ENCODE data around the gene SHROOM3. TPM values are rescaled to one million over a fixed set of nuclear protein-coding genes. Genes with fewer than 3 reads are reported as not detected.

The SHROOM3 gene
- polyA plus RNA-seq, 4 donors, result 33.3 to 39.2 (median 37.6) TPM

GRCh38 chr4:76792418-76792817 is 357.4 kb downstream of the SHROOM3 start:
- no peak for DNase-seq (ENCODE audit: low read depth in 4 of 4, low spot score in 3 of 4)

DNA sequence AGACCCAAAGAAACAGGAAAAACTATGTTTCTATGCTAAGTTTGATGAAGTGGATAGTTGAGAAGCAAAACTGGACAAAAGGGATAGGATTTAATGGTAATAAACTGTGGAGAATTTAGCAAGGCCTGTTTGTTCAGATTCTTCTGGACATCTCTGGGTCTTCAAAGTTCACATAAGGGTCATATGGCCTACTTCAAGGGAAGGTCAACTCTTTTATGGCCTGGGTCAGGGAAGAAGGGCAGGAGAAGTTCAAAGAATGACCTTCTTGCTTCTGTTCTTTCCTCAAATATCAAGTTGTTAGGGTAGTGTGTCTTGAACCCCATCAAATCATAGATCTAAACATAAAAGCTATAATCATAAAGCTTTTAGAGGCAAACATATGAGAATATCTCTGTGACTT is 360.2 kb downstream of the SHROOM3 start:
- DNase-seq (ENCODE audit: low read depth in 4 of 4, low spot score in 3 of 4), result no peak

GRCh38 chr4:76799140-76799539 is 364.1 kb downstream of the SHROOM3 start:
- DNase-seq (ENCODE audit: low read depth in 4 of 4, low spot score in 3 of 4), result no peak

GRCh38 chr4:76799718-76800117 is 364.7 kb downstream of the SHROOM3 start:
- no peak for DNase-seq (ENCODE audit: low read depth in 4 of 4, low spot score in 3 of 4)

GRCh38 chr4:76800902-76801301 is 365.9 kb downstream of the SHROOM3 start:
- DNase-seq (ENCODE audit: low read depth in 4 of 4, low spot score in 3 of 4), result no peak

GRCh38 chr4:76801621-76802235 is 366.7 kb downstream of the SHROOM3 start:
- no peak for DNase-seq (ENCODE audit: low read depth in 4 of 4, low spot score in 3 of 4)

GRCh38 chr4:76802236-76803021 is 367.4 kb downstream of the SHROOM3 start:
- no peak for DNase-seq (ENCODE audit: low read depth in 4 of 4, low spot score in 3 of 4)

DNA sequence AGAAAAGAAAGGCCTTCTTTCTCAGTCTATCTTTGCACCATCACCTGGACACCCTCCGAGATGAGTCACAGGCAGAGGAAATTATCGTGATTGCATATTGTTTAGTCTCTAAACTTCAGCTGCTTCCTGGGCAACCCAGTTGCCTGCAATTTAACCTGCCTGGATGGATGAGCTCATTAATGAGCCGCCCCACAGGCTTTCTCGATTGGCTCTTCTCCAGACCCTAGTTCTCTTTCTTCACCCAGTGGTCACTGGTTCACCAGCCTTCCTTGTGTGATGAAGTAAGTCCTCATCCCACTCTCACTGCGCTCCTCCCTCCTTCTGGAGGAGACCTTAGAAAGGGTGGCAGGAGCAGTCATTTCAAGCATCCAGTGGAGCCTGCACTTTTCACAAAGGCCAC is 368.5 kb downstream of the SHROOM3 start:
- DNase-seq (ENCODE audit: low read depth in 4 of 4, low spot score in 3 of 4), result no peak

GRCh38 chr4:76804096-76804495 is 369.1 kb downstream of the SHROOM3 start:
- no peak for DNase-seq (ENCODE audit: low read depth in 4 of 4, low spot score in 3 of 4)

GRCh38 chr4:76806346-76806745 is 371.3 kb downstream of the SHROOM3 start:
- no peak for DNase-seq (ENCODE audit: low read depth in 4 of 4, low spot score in 3 of 4)

DNA sequence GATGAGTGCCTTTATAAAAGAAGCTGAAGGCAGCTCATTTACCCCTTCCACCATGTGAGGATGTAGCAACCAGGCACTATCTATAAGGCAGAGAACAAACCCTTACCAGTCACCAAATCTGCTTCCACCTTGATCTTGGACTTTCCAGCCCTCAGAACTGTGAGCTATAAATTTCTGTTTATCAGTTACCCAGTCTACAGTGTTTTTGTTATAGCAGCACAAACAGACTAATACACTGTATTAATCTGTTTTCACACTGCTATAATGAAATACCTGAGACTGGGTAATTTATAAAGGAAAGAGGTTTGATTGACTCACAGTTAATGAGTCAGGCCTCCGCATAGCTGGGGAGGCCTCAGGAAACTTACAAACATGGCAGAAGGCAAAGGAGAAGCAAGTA is 371.7 kb downstream of the SHROOM3 start:
- DNase-seq (ENCODE audit: low read depth in 4 of 4, low spot score in 3 of 4), result no peak

DNA sequence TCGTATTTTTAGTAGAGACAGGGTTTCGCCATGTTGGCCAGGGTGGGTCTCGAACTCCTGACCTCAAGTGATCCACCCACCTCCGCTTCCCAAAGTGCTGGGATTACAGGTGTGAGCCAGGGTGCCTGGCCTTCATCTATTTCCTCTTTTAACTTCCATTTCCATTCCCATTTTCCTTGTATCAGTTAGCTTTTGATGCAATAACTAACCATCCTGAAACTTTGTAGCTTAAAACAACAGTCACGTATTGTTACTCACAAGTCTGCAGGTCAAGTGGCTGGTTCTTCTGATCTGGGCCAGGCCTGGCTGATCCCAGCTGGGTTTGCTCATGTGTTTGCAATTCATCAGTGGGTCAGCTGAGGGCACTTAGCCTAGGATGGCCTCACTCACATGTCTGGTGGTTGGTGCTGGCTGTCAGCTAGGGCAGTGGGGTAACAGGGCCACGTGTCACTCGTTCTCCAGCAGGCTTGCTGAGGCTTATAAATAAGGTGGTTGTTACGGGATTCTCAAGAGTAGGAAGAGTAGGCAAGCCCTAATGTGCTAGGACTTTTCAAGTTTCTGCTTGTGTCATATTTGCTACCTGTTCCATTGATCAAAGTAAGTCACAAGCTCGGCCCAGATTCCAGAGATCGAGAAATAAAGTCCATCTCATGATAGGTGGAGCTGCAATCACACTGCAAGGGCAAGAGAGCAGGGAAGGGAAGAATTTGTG is 374.7 kb downstream of the SHROOM3 start:
- no peak for DNase-seq (ENCODE audit: low read depth in 4 of 4, low spot score in 3 of 4)

DNA sequence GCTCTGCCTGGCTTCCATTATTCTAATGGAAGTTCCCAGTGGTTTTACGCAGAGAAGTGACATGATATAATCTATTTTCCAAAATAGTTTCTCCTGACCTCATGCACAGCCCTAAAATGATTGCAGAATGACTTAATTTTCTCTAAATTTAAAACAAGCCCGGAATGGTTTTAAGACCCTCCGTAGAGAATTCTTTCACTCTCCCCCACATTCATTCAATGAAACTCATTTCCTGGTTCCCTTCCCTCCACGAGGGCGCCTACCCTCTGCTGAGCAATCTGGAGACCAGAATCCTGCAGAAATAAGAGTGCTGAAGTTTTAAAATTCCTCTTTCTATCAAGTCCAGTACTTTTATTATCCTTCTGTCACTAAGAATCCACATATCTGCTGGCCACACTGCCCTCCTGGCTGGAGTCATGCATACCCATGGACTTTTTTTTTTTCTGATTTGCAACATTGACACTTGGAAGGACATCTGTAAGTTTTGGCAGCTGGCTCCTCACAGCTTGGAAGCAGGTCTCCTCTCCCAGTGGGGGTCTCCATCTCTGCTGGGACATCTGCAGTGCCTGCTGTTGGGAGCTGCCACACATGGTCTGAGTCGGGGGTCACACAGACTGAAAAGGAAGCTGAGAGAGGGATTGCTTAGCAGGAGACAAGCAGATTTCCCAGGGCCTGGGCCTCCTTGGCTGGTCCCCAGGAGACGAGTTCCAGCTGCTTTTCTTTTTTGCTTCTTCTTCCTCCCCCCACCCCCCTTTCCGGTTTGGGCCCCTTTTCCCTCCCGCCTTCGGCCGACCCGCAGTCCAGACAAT is 376.8 kb downstream of the SHROOM3 start:
- DNase-seq (ENCODE audit: low read depth in 4 of 4, low spot score in 3 of 4), result peak in 3 of 4 donors; percentile 71 to 80 (median 76)

DNA sequence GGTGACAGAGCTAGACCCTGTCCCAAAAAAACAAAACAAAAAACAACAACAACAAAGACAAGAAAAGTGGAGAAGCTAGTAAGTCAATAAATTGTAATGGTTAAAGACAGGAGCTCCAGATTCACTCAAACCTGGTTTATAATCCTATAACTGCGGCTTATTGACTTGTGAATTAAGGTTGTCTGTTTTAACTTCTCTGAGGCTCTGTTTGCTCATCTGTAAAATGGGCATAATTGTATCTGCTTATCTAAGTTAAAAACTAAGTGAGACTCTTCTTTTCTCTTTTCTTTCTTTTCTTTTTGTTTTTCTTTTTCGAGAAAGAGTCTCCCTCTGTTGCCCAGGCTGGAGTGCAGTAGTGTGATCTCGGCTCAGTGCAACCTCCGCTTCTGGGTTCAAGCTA is 378.0 kb downstream of the SHROOM3 start:
- DNase-seq (ENCODE audit: low read depth in 4 of 4, low spot score in 3 of 4), result no peak

DNA sequence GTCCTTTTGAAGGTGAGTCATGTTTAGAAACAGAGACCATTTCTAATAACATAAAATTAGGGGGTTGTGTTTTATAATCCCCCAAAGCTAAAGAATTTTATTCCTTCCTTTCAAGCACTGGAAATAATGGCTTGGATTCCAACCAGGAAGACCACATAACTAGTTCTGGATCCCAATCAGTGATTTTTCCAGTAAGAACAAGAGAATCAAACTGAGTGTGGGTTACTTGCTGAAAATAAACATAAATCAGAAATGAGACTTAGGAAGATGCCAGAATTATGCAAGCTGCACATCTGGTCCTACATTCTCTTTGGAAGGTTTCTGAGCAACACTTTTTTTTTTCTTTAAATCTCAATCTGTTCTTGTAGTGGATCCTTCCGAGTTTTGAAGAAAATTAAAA is 386.6 kb downstream of the SHROOM3 start:
- no peak for DNase-seq (ENCODE audit: low read depth in 4 of 4, low spot score in 3 of 4)

DNA sequence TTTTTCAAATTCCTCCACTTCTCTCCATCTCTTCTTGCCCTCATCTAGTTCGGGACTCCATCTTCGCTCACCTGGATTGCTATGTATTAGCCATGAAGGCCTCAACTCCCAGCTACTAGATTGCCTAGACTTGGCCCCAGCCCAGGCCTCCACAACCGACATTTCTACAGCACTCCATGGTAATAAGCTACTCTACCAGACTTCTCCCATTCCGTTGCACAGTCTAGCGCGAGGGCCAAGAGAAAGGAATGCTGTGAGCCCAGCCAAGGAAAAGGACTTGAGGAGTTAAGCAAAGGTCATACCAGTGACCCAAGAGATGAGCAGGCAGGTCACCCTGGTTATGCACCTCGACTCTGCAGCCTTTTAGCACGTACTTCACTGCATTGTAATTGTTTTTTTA is 387.3 kb downstream of the SHROOM3 start:
- no peak for DNase-seq (ENCODE audit: low read depth in 4 of 4, low spot score in 3 of 4)

DNA sequence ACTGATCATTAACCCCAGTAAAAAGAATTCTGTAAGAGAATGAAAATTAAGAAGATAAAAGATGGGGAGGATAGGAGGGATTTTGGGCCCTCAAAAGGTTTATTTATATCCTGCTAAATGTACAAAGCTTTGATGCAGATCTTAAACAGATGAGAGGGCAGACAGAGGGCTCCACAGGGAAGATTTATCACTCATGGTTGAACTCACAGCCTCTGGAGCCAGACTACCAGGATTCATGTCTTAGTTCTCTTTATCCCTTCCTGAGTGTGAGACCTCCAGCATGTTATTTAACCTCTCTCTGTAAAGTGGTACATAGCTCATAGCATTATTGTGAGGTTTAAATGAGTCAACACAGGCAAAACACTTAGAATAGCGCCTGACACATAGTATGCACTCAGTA is 388.5 kb downstream of the SHROOM3 start:
- no peak for DNase-seq (ENCODE audit: low read depth in 4 of 4, low spot score in 3 of 4)

- no peak for DNase-seq (ENCODE audit: low read depth in 4 of 4, low spot score in 3 of 4)
Measured at GRCh38 chr4:76830612-76830963, 395.6 kb downstream of the SHROOM3 start.

DNA sequence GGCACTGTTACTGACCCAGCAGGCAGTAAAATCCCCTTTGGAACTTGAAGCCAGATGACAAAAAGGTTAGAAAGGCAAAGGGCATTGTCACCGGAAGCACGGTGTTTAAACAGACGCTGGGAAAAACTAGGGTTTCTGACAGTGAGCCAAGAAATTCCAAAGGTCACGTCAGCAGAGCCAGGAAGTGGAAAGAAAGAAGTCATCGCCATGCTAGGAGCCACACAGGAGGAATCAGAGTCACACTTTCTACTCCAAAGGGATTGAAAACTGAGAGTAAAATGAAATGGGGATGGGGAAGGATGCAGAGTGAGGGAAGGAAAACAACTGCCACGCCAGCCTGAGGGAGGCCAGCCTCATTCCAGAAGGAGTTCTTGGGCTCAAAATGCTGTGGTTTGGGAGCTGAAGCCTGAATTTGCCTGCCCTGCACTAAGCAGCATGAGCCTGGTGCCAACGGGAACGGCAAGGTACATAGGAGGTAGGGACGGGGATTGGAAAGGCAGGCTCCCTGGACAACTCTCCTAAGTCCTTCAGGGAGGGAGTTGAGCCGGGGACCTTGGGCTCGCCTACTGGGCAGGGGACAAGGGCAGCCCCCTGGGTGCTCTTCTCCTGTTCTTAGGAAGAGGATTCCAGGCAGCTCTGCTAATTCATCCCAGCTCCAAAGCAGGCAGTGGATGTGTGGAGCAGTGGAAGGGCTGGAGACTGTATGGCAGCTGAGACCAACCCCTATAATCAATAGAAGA is 396.1 kb downstream of the SHROOM3 start:
- peak in 3 of 4 donors; percentile 75 to 89 (median 86) for DNase-seq (ENCODE audit: low read depth in 4 of 4, low spot score in 3 of 4)

DNA sequence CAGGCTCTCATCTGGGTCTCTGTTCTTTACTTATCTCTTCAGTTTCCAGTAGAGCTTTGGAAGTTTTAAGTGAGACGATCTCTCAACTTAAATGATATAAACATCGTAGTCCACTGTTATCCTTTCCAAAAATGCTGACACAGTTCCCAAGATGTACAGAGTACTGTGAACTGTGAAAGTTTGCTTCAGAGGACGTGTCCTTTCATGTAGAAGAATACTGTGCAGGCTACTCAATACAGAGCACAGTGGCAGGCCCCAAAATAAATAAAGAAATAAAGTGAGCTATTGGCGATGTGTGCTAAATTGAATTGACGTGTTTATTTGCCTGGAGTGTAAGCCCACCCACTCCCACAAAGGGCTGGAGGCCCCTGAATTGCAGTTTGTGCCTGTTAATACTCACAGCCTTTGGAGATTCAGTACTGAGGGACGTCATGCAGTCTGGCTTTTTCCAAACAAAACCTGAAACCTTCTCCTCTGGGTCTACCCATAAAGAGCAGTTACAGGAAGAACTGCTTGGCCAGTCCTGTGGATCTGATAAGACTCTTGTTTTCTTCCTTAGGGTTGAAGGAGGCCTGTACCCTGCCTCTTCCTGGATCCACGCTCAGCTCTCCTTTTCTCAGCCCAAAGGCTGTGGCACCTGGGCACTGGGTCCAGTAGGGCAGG is 396.8 kb downstream of the SHROOM3 start:
- DNase-seq (ENCODE audit: low read depth in 4 of 4, low spot score in 3 of 4), result no peak
